Prostate gland (tissue), 2 donors: ENCODE data around the gene SWSAP1.

ENCODE experiments used
- CTCF ChIP-seq, 4 experiments: fragments of 200-600 bp in 2 of 4; fragments of 450-650 bp in 2 of 4; sonication (generic) in 2 of 4; IDR thresholded peaks; 1 replicate in 3 of 4; 2 replicates in 1 of 4; pipeline ENCODE4 v1.5.1; 2016 to 2019; ENCODE audit warnings: antibody characterized with exemption in 4 of 4, mild to moderate bottlenecking in 2 of 4, moderate library complexity in 2 of 4
- POLR2A ChIP-seq: fragments of 450-650 bp; IDR thresholded peaks from one replicate; pipeline ENCODE4 v1.6.1; 2016; ENCODE audit warnings: antibody characterized with exemption, mild to moderate bottlenecking
- POLR2AphosphoS5 ChIP-seq: sonication (generic); formaldehyde crosslinking; IDR thresholded peaks from one replicate; pipeline ENCODE4 v1.6.1; 2017; ENCODE audit warnings: antibody characterized with exemption

GRCh38 chr19:11399667-11400066 is 25.2 kb downstream of the SWSAP1 start:
- TF ChIP-seq CTCF (IDR thresholded peaks at IDR 0.05), result no peak
- TF ChIP-seq POLR2AphosphoS5, result no peak
- TF ChIP-seq POLR2A, result no peak
